Neural cell (in vitro differentiated cells): ENCODE results near the gene KIF6. TPM values are rescaled to one million over a fixed set of nuclear protein-coding genes. Genes with fewer than 3 reads are reported as not detected.

Experiments
- H2AFZ ChIP-seq: fragments of 200-600, 300-800 bp; sonication (generic), shearing (Covaris generic); 2 replicates; pipeline ENCODE4 v1.6.0; 2014; ENCODE audit warnings: low read depth, mild to moderate bottlenecking, antibody characterized with exemption, low read length, moderate library complexity
- H3F3A ChIP-seq: fragments of 200-600 bp; shearing (Covaris generic); 2 replicates; pipeline ENCODE4 v1.6.1; 2016; ENCODE audit warnings: mild to moderate bottlenecking, moderate library complexity, mixed read lengths, antibody characterized with exemption, low read length; ENCODE audit not compliant: insufficient read depth, poor library complexity, severe bottlenecking
- H3K27ac ChIP-seq: fragments of 200-600, 300-800 bp; sonication (generic), shearing (Covaris generic); 2 replicates; pipeline ENCODE4 v1.5.1; 2014; ENCODE audit warnings: mild to moderate bottlenecking, low read length, moderate library complexity
- H3K27me3 ChIP-seq: fragments of 300-800, 200-600 bp; sonication (generic), shearing (Covaris generic); 2 replicates; pipeline ENCODE4 v1.6.0; 2014; ENCODE audit warnings: mild to moderate bottlenecking, low read depth, low read length, moderate library complexity; ENCODE audit not compliant: insufficient read depth
- H3K36me3 ChIP-seq: fragments of 300-800, 200-600 bp; sonication (generic), shearing (Covaris generic); 2 replicates; pipeline ENCODE4 v1.5.1; 2014; ENCODE audit warnings: mild to moderate bottlenecking, antibody characterized with exemption, low read length, moderate library complexity; ENCODE audit not compliant: insufficient read depth
- H3K4me2 ChIP-seq: fragments of 300-800, 200-600 bp; sonication (generic), shearing (Covaris generic); 2 replicates; pipeline ENCODE4 v1.6.0; 2014; ENCODE audit warnings: mild to moderate bottlenecking, low read length
- H3K4me3 ChIP-seq: fragments of 300-800, 200-600 bp; sonication (generic), shearing (Covaris generic); 2 replicates; pipeline ENCODE4 v1.5.1; 2014; ENCODE audit warnings: mild to moderate bottlenecking, low read length, moderate library complexity
- H3K79me2 ChIP-seq: fragments of 200-600 bp; shearing (Covaris generic); replicated peaks from 2 replicates; pipeline ENCODE4 v1.6.0; 2014; ENCODE audit warnings: mild to moderate bottlenecking, low read length, moderate library complexity; ENCODE audit not compliant: insufficient read depth
- H3K9ac ChIP-seq: fragments of 300-800, 200-600 bp; sonication (generic), shearing (Covaris generic); 2 replicates; pipeline ENCODE4 v1.6.1; 2016; ENCODE audit warnings: mild to moderate bottlenecking, low read length, mixed read lengths
- H3K9me2 ChIP-seq: fragments of 200-600 bp; shearing (Covaris generic); 2 replicates; pipeline ENCODE4 v1.6.1; 2016; ENCODE audit warnings: mild to moderate bottlenecking, low read length, mixed read lengths; ENCODE audit not compliant: insufficient read depth
- H3K9me3 ChIP-seq: fragments of 200-600, 300-800 bp; sonication (generic), shearing (Covaris generic); 2 replicates; pipeline ENCODE4 v1.6.1; 2016; ENCODE audit warnings: mild to moderate bottlenecking, mixed run types, low read length, moderate library complexity, mixed read lengths
- H4K20me1 ChIP-seq: fragments of 200-600 bp; shearing (Covaris generic); 2 replicates; pipeline ENCODE4 v1.6.1; 2016; ENCODE audit warnings: mild to moderate bottlenecking, mixed run types; ENCODE audit not compliant: insufficient read depth
- CTCF ChIP-seq: fragments of 450-650 bp; IDR thresholded peaks from 2 replicates; pipeline ENCODE4 v1.5.1; 2014; ENCODE audit warnings: antibody characterized with exemption, mild to moderate bottlenecking, moderate library complexity; ENCODE audit not compliant: poor library complexity, severe bottlenecking
- EP300 ChIP-seq: fragments of 450-650 bp; conservative IDR thresholded peaks from 2 replicates; pipeline ENCODE4 v1.6.1; 2014; ENCODE audit warnings: antibody characterized with exemption, mild to moderate bottlenecking, moderate library complexity; ENCODE audit not compliant: poor library complexity, severe bottlenecking
- EZH2 ChIP-seq: fragments of 200-600, 300-800 bp; shearing (Covaris generic), sonication (generic); IDR thresholded peaks from 2 replicates; pipeline ENCODE4 v1.6.1; 2014; ENCODE audit warnings: antibody characterized with exemption, low read length, borderline replicate concordance, mild to moderate bottlenecking; ENCODE audit not compliant: insufficient read depth, poor library complexity, severe bottlenecking
- MXI1 ChIP-seq: fragments of 450-650 bp; conservative IDR thresholded peaks from 2 replicates; pipeline ENCODE4 v1.6.1; 2014; ENCODE audit warnings: antibody characterized with exemption, mild to moderate bottlenecking; ENCODE audit not compliant: poor library complexity, severe bottlenecking
- POLR2AphosphoS5 ChIP-seq: IDR thresholded peaks from 2 replicates; pipeline ENCODE4 v1.6.1; 2012
- RAD21 ChIP-seq: fragments of 450-650 bp; conservative IDR thresholded peaks from 2 replicates; pipeline ENCODE4 v1.6.1; 2014; ENCODE audit warnings: antibody characterized with exemption, mild to moderate bottlenecking, moderate library complexity
- REST ChIP-seq: IDR thresholded peaks from 2 replicates; pipeline ENCODE4 v1.6.1; 2012; ENCODE audit warnings: borderline replicate concordance
- SMC3 ChIP-seq: fragments of 450-650 bp; conservative IDR thresholded peaks from 2 replicates; pipeline ENCODE4 v1.6.1; 2014; ENCODE audit warnings: antibody characterized with exemption, mild to moderate bottlenecking, moderate library complexity; ENCODE audit not compliant: poor library complexity
- TAF1 ChIP-seq: IDR thresholded peaks from 2 replicates; pipeline ENCODE4 v1.6.1; 2012; ENCODE audit warnings: low read depth
- polyA plus RNA-seq: library from polyadenylated mRNA; depleted of rRNA; stranded (reverse); fragments of >200 nt; gene quantifications from 2 replicates; pipeline ENCODE4 v1.2.3, GENCODE V29; 2014

Gene KIF6
- polyA plus RNA-seq, 1 donor from 2014 or later, result 2.1 TPM

- H3F3A ChIP-seq, result no peaks in the 10 kb centered on the region
- no peak overlapping the region for H3K4me3 ChIP-seq
- no peak overlapping the region for H3K9ac ChIP-seq
- H3K27ac ChIP-seq, result no peak overlapping the region
- H3K79me2 ChIP-seq, result no peaks in the 10 kb centered on the region
- no peak overlapping the region for H2AFZ ChIP-seq
- no peak overlapping the region for H3K4me2 ChIP-seq
- TF ChIP-seq TAF1, result no peak
- no peaks in the 10 kb centered on the region for H3K9me3 ChIP-seq
- no peaks in the 10 kb centered on the region for H3K9me2 ChIP-seq
- H3K36me3 ChIP-seq, result no peaks in the 10 kb centered on the region
- H4K20me1 ChIP-seq, result no peaks in the 10 kb centered on the region
- no peaks in the 10 kb centered on the region for H3K27me3 ChIP-seq
These were observed 279.5 kb downstream of the KIF6 start for GRCh38 chr6:39445667-39446066.

- H3F3A ChIP-seq, result no peaks in the 10 kb centered on the region
- H3K9ac ChIP-seq, result no peak overlapping the region
- no peak overlapping the region for H3K27ac ChIP-seq
- H4K20me1 ChIP-seq, result no peaks in the 10 kb centered on the region
- H3K36me3 ChIP-seq, result no peaks in the 10 kb centered on the region
- no peaks in the 10 kb centered on the region for H3K27me3 ChIP-seq
- no peaks in the 10 kb centered on the region for H3K9me2 ChIP-seq
- no peaks in the 10 kb centered on the region for H3K9me3 ChIP-seq
- TF ChIP-seq EZH2 (no peak), TAF1 (no peak), CTCF (no peak), MXI1 (no peak), RAD21 (no peak), REST (no peak), EP300 (no peak), SMC3 (no peak), POLR2AphosphoS5 (no peak)
- no peaks in the 10 kb centered on the region for H3K79me2 ChIP-seq
- H3K4me3 ChIP-seq, result no peak overlapping the region
- no peak overlapping the region for H3K4me2 ChIP-seq
- H2AFZ ChIP-seq, result no peak overlapping the region
These were observed 280.7 kb downstream of the KIF6 start for GRCh38 chr6:39444479-39445019.

- Histone ChIP-seq H3K79me2 (no peaks in the 10 kb centered on the region), H3K27ac (no peak overlapping the region), H3K4me2 (no peak overlapping the region), H3K9ac (no peak overlapping the region), H3F3A (no peaks in the 10 kb centered on the region), H2AFZ (no peak overlapping the region), H3K9me2 (no peaks in the 10 kb centered on the region), H3K36me3 (no peaks in the 10 kb centered on the region), H3K4me3 (no peak overlapping the region), H3K27me3 (no peaks in the 10 kb centered on the region), H3K9me3 (no peaks in the 10 kb centered on the region), H4K20me1 (no peaks in the 10 kb centered on the region)
- TF ChIP-seq SMC3 (no peak), MXI1 (no peak), REST (no peak), CTCF (no peak), EZH2 (no peak), TAF1 (no peak), EP300 (no peak), RAD21 (no peak)
These were observed 283.2 kb downstream of the KIF6 start for GRCh38 chr6:39441986-39442385.
